ENCODE results near the gene RGPD4.

The RGPD4 gene

GRCh38 chr2:107807988-107808387 lies 18.7 kb upstream of the RGPD4 start:
- no peaks in the 10 kb centered on the region for H3K27me3 ChIP-seq (ENCODE audit: control insufficient read depth, low read length)
- H3K9me2 ChIP-seq (replicated peaks; ENCODE audit: control insufficient read depth, low read length) = no peaks in the 10 kb centered on the region
- no peaks in the 10 kb centered on the region for H3F3A ChIP-seq (ENCODE audit: control insufficient read depth, insufficient read depth)
- H3K27ac ChIP-seq (ENCODE audit: low read depth, low read length) = no peak overlapping the region
- H3K4me2 ChIP-seq (ENCODE audit: low read length) = no peak overlapping the region
- H4K20me1 ChIP-seq (ENCODE audit: control insufficient read depth, insufficient read depth, low read depth, low read length) = no peaks in the 10 kb centered on the region
- TF ChIP-seq CTCF (IDR thresholded peaks at IDR 0.05; ENCODE audit: low read depth, low read length, poor library complexity, severe bottlenecking) (no peak), EZH2phosphoT487 (IDR thresholded peaks at IDR 0.05; ENCODE audit: borderline replicate concordance, low read length) (no peak)
- no peaks in the 10 kb centered on the region for H3K79me2 ChIP-seq (ENCODE audit: control insufficient read depth, low read length)
- no peaks in the 10 kb centered on the region for H3K36me3 ChIP-seq (ENCODE audit: control insufficient read depth, low read length)
- no peaks in the 10 kb centered on the region for H3K9me3 ChIP-seq (ENCODE audit: control insufficient read depth, insufficient read depth, low read length)
- H3K4me1 ChIP-seq (ENCODE audit: control insufficient read depth, low read length) = no peaks in the 10 kb centered on the region
- no peak overlapping the region for H3K4me3 ChIP-seq (ENCODE audit: low read length)

GRCh38 chr2:107808959-107809358 lies 17.7 kb upstream of the RGPD4 start:
- no peaks in the 10 kb centered on the region for H4K20me1 ChIP-seq (ENCODE audit: control insufficient read depth, insufficient read depth, low read depth, low read length)
- TF ChIP-seq EZH2phosphoT487 (IDR thresholded peaks at IDR 0.05; ENCODE audit: borderline replicate concordance, low read length) = no peak
- TF ChIP-seq CTCF (IDR thresholded peaks at IDR 0.05; ENCODE audit: low read depth, low read length, poor library complexity, severe bottlenecking) = no peak
- H3K4me1 ChIP-seq (ENCODE audit: control insufficient read depth, low read length) = no peaks in the 10 kb centered on the region
- H3F3A ChIP-seq (ENCODE audit: control insufficient read depth, insufficient read depth) = no peaks in the 10 kb centered on the region
- no peak overlapping the region for H3K27ac ChIP-seq (ENCODE audit: low read depth, low read length)
- no peak overlapping the region for H3K4me3 ChIP-seq (ENCODE audit: low read length)
- H3K4me2 ChIP-seq (ENCODE audit: low read length) = no peak overlapping the region
- no peaks in the 10 kb centered on the region for H3K9me2 ChIP-seq (replicated peaks; ENCODE audit: control insufficient read depth, low read length)
- H3K27me3 ChIP-seq (ENCODE audit: control insufficient read depth, low read length) = no peaks in the 10 kb centered on the region
- no peaks in the 10 kb centered on the region for H3K9me3 ChIP-seq (ENCODE audit: control insufficient read depth, insufficient read depth, low read length)
- H3K79me2 ChIP-seq (ENCODE audit: control insufficient read depth, low read length) = no peaks in the 10 kb centered on the region
- H3K36me3 ChIP-seq (ENCODE audit: control insufficient read depth, low read length) = no peaks in the 10 kb centered on the region

GRCh38 chr2:107809835-107810234 lies 16.9 kb upstream of the RGPD4 start:
- no peaks in the 10 kb centered on the region for H3F3A ChIP-seq (ENCODE audit: control insufficient read depth, insufficient read depth)
- TF ChIP-seq CTCF (IDR thresholded peaks at IDR 0.05; ENCODE audit: low read depth, low read length, poor library complexity, severe bottlenecking) = no peak
- TF ChIP-seq EZH2phosphoT487 (IDR thresholded peaks at IDR 0.05; ENCODE audit: borderline replicate concordance, low read length) = no peak
- no peaks in the 10 kb centered on the region for H3K4me1 ChIP-seq (ENCODE audit: control insufficient read depth, low read length)
- no peak overlapping the region for H3K4me2 ChIP-seq (ENCODE audit: low read length)
- no peaks in the 10 kb centered on the region for H3K9me2 ChIP-seq (replicated peaks; ENCODE audit: control insufficient read depth, low read length)
- no peak overlapping the region for H3K4me3 ChIP-seq (ENCODE audit: low read length)
- no peaks in the 10 kb centered on the region for H3K27me3 ChIP-seq (ENCODE audit: control insufficient read depth, low read length)
- H3K36me3 ChIP-seq (ENCODE audit: control insufficient read depth, low read length) = no peaks in the 10 kb centered on the region
- no peaks in the 10 kb centered on the region for H3K79me2 ChIP-seq (ENCODE audit: control insufficient read depth, low read length)
- H3K9me3 ChIP-seq (ENCODE audit: control insufficient read depth, insufficient read depth, low read length) = no peaks in the 10 kb centered on the region
- no peaks in the 10 kb centered on the region for H4K20me1 ChIP-seq (ENCODE audit: control insufficient read depth, insufficient read depth, low read depth, low read length)
- no peak overlapping the region for H3K27ac ChIP-seq (ENCODE audit: low read depth, low read length)

DNA sequence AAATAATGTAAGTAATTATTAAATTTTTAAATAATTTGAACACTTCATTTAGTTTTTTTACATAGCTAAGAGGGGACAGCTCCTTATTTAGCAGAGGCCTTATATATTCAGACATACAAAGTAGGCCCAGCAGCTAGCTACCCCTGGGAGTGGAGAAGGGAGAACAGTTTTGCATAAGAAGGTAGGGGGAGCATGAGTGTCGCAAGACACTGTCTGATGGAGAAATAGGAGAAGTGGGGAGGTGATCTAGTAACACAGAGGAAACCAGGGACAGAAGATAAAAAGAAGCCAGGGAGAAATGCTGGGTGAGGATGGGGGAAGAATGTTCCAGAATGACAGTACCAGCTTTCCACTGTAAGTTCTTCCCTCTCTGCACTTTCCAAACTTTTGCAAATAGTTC lies 16.0 kb upstream of the RGPD4 start:
- H3K27me3 ChIP-seq (ENCODE audit: control insufficient read depth, low read length) = no peaks in the 10 kb centered on the region
- H4K20me1 ChIP-seq (ENCODE audit: control insufficient read depth, insufficient read depth, low read depth, low read length) = no peaks in the 10 kb centered on the region
- H3K4me1 ChIP-seq (ENCODE audit: control insufficient read depth, low read length) = no peaks in the 10 kb centered on the region
- H3K4me2 ChIP-seq (ENCODE audit: low read length) = no peak overlapping the region
- H3K9me3 ChIP-seq (ENCODE audit: control insufficient read depth, insufficient read depth, low read length) = no peaks in the 10 kb centered on the region
- no peaks in the 10 kb centered on the region for H3K36me3 ChIP-seq (ENCODE audit: control insufficient read depth, low read length)
- no peaks in the 10 kb centered on the region for H3F3A ChIP-seq (ENCODE audit: control insufficient read depth, insufficient read depth)
- TF ChIP-seq EZH2phosphoT487 (IDR thresholded peaks at IDR 0.05; ENCODE audit: borderline replicate concordance, low read length) = no peak
- TF ChIP-seq CTCF (IDR thresholded peaks at IDR 0.05; ENCODE audit: low read depth, low read length, poor library complexity, severe bottlenecking) = no peak
- no peak overlapping the region for H3K4me3 ChIP-seq (ENCODE audit: low read length)
- no peaks in the 10 kb centered on the region for H3K9me2 ChIP-seq (replicated peaks; ENCODE audit: control insufficient read depth, low read length)
- H3K79me2 ChIP-seq (ENCODE audit: control insufficient read depth, low read length) = no peaks in the 10 kb centered on the region
- no peak overlapping the region for H3K27ac ChIP-seq (ENCODE audit: low read depth, low read length)

Data from DOHH2 (cell line).